Stimulated activated CD4-positive, alpha-beta T cell treated with anti-CD3 and anti-CD28 coated beads, Interleukin-15, amount 100 ng/mL, for 24 hours (primary cell): ENCODE results near the gene MAU2.

ENCODE experiments used
- DNase-seq: peaks from one replicate; pipeline ENCODE4 v3.0.0-alpha.2; 2020

MAU2 gene

GRCh38 chr19:19306191-19306590 is 14.4 kb upstream of the MAU2 start:
- no peak for DNase-seq

GRCh38 chr19:19308373-19308772 is 12.3 kb upstream of the MAU2 start:
- no peak for DNase-seq

- DNase-seq: no peak
These were observed 5.2 kb upstream of the MAU2 start for GRCh38 chr19:19315444-19315843.

- no peak for DNase-seq
These were observed 4.5 kb upstream of the MAU2 start for GRCh38 chr19:19316082-19316481.

GRCh38 chr19:19319732-19320360 is 783 bp upstream of the MAU2 start:
- DNase-seq: peak; percentile 14

- no peak for DNase-seq
These were observed 530 bp downstream of the MAU2 start for GRCh38 chr19:19321141-19321577.

GRCh38 chr19:19324059-19324770 is 3.6 kb downstream of the MAU2 start:
- DNase-seq: no peak

- DNase-seq: no peak
These were observed 7.0 kb downstream of the MAU2 start for GRCh38 chr19:19327672-19328071.

- no peak for DNase-seq
These were observed 8.5 kb downstream of the MAU2 start for GRCh38 chr19:19329126-19329525.

- DNase-seq: no peak
These were observed 13.7 kb downstream of the MAU2 start for GRCh38 chr19:19334063-19334988.

- no peak for DNase-seq
These were observed 14.3 kb downstream of the MAU2 start for GRCh38 chr19:19334989-19335344.

GRCh38 chr19:19335408-19336158 is 15.0 kb downstream of the MAU2 start:
- no peak for DNase-seq

- DNase-seq: no peak
These were observed 16.0 kb downstream of the MAU2 start for GRCh38 chr19:19336597-19336996.

- DNase-seq: no peak
These were observed 16.5 kb downstream of the MAU2 start for GRCh38 chr19:19337120-19337519.

- DNase-seq: no peak
These were observed 17.5 kb downstream of the MAU2 start for GRCh38 chr19:19338082-19338481.

GRCh38 chr19:19341026-19341425 is 20.4 kb downstream of the MAU2 start:
- DNase-seq: no peak

GRCh38 chr19:19342086-19343015 is 21.7 kb downstream of the MAU2 start:
- peak; percentile 24 for DNase-seq

GRCh38 chr19:19343016-19343362 is 22.4 kb downstream of the MAU2 start:
- DNase-seq: no peak

- no peak for DNase-seq
These were observed 23.1 kb downstream of the MAU2 start for GRCh38 chr19:19343762-19344161.

- DNase-seq: no peak
These were observed 24.6 kb downstream of the MAU2 start for GRCh38 chr19:19345232-19345631.

GRCh38 chr19:19345970-19346369 is 25.3 kb downstream of the MAU2 start:
- DNase-seq: no peak
